GM12874 (cell line): ENCODE data around the gene ANKRD61.

ENCODE experiments used
- TF ChIP-seq, protein P1 (sequence below): IDR thresholded peaks from 2 replicates; pipeline ENCODE4 v1.5.1; 2011; ENCODE audit warnings: low read depth, mild to moderate bottlenecking, control low read depth, low read length, moderate library complexity; ENCODE audit not compliant: insufficient read depth

ANKRD61 gene

DNA sequence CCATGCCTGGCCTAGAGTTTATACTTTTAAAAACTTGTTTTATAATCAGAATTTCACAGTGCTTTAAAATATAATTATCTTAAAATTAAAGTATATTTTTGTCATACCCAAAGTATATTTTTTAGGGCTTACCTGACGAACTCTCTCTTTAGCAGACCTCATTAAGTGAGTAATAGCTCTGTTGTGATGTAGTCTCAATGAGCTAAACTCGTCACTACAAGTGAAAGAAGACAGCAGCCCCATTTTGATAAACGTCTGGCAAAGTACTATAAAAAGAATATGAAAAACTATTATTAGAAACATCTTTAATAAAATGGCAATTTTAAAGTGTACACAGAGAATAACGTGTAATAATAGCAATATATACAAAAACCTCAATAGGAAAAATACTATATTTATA is 18.6 kb downstream of the ANKRD61 start:
- TF ChIP-seq, protein P1, sequence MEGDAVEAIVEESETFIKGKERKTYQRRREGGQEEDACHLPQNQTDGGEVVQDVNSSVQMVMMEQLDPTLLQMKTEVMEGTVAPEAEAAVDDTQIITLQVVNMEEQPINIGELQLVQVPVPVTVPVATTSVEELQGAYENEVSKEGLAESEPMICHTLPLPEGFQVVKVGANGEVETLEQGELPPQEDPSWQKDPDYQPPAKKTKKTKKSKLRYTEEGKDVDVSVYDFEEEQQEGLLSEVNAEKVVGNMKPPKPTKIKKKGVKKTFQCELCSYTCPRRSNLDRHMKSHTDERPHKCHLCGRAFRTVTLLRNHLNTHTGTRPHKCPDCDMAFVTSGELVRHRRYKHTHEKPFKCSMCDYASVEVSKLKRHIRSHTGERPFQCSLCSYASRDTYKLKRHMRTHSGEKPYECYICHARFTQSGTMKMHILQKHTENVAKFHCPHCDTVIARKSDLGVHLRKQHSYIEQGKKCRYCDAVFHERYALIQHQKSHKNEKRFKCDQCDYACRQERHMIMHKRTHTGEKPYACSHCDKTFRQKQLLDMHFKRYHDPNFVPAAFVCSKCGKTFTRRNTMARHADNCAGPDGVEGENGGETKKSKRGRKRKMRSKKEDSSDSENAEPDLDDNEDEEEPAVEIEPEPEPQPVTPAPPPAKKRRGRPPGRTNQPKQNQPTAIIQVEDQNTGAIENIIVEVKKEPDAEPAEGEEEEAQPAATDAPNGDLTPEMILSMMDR = no peak

DNA sequence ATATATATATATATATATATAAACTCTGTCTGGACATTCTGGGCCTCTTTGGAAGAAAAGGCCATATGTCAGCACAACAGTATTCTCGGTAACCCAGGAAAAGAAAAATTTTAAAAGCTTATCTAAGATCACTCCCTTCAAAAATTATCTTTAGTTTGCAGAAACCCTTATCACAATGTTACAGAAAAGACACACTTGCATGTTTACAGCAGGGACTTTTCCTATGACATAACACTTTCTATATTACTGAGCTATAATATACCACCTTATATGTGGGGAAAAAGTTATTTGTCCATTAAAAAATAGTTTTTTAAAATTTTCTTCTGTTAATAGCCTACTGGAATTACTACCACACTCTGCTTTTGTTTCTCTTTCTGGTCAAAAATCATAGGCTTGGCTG is 25.4 kb downstream of the ANKRD61 start:
- TF ChIP-seq, protein P1 = no peak

DNA sequence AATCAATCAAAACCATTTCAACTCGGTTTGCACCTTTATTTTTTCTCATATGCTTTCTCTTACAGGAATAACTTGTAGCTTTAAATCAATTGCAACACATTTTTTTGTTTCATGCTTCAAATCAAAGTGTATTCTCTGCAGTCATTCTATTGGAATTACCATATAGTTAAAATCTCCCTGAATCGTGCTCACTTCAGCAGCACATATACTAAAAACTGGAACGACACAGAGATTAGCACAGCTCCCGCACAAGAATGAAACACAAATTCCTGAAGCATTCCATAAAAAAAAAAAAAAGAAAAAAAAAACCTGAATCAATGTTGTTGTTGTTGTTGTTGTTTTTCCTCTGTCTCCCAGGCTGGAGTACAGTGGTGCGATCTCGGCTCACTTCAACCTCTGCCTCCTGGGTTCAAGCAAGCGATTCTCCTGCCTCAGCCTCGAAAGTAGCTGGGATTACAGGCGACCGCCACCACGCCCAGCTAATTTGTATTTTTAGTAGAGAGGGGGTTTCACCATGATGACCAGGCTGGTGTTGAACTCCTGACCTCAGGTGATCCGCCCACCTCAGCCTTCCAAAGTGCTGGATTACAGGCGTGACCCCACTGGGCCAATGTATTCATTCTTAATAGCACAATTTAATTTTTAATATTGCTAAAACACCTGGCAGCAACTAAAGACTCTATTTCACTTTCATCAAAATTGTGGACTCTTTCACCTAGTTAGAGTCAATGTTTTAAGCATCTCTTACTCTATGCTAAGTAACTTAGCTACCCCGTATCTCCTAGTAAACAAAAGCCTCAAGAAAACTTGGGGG is 26.3 kb downstream of the ANKRD61 start:
- TF ChIP-seq, protein P1 = no peak

DNA sequence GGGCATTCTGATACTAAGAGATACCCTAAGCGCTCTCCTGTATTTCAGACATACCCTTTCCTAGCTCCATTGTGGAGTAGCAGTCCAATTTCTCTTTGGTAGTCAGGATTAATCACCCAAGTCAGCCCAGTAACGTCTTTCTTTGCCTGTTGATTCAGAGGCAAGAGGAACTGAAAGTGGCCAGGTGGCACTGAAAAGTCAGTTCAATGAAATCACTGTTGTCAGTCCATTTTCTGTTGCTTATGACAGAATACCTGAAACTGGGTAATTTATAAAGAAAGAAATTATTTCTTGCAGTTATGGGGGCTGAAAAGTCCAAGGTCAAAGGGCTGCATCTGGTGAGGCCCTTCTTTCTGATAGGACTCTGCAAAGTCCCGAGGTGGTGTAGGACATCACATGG is 40.2 kb downstream of the ANKRD61 start:
- TF ChIP-seq, protein P1 = no peak

DNA sequence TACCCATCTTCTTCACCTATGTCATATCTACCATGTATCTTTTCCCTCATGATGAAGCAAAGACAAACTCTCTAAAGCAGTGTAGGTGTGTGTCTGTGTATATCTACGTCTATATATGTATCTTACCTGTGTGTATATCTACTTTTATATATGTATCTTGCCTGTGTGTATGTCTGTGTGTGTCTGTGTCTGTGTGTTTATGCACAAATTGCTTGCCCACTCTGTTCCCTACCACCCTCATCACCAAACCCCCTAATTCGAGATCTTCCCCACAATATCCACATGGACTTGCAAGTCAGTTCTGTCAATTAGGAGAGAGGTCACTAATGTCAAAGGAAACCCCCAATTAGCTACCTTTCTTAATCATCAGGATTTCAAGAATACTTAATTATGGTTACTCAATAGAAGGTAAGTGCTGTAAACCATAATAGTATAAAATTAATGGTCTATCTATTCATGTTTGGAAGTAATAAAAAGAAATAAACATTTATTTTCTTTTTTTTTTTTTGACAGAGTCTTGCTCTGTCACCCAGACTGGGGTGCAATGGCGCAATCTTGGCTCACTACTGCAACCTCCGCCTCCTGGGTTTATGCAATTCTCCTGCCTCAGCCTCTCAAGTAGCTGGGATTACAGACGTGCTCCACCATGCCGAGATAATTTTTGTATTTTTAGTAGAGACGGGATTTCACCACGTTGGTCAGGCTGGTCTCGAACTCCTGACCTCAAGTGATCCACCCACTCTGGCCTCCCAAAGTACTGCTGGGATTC is 43.6 kb downstream of the ANKRD61 start:
- TF ChIP-seq, protein P1 = no peak

DNA sequence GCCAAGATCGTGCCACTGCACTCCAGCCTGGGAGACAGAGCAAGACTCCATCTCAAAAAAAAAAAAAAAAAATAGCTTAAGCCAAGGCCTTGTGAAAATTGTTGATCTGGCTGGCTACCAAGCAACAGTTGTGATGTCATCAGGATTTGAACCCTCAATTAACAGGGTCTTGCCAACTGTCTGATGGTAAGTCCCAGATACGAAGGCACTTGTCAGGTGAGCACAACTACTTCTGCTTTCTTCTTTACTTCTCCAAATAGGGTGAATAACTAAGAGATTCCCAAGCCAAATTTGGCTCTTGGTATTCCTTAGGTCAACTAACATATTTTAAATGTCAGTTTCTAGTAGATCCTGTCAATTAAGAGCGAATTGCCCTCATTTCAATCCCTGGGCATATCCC is 47.4 kb downstream of the ANKRD61 start:
- TF ChIP-seq, protein P1 = no peak
